NCI-H748 (cell line): Measurements from ENCODE around the gene S1PR2.
"Not testable (repeated sequence)": the region's sequence is repeated elsewhere in the genome, so short reads cannot be mapped to it uniquely, and the experiment has no call there.

Source experiments
- DNase-seq: peaks from one replicate; lab custom pipeline; 2025; ENCODE audit not compliant: unreplicated experiment; lab: John Stamatoyannopoulos, UW

The S1PR2 gene

GRCh38 chr19:10193790-10194499 is 37.2 kb downstream of the S1PR2 start:
- DNase-seq = peak; percentile 68

DNA sequence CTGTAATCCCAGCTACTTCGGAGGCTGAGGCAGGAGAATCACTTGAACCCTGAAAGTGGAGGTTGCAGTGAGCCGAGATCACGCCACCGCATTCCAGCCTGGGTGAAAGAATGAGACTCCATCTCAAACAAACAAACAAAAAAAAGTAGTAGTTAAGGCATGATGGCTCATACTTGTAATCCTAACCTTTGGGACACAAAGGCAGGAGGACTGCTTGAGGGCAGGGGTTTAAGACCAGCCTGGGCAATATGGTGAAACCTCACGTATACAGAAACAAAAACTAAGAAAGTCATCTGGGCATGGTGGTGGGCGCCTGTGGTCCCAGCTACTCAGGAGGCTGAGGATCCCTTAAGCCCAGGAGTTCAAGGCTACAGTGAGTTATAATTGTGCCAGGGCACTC is 38.2 kb downstream of the S1PR2 start:
- no peak for DNase-seq

DNA sequence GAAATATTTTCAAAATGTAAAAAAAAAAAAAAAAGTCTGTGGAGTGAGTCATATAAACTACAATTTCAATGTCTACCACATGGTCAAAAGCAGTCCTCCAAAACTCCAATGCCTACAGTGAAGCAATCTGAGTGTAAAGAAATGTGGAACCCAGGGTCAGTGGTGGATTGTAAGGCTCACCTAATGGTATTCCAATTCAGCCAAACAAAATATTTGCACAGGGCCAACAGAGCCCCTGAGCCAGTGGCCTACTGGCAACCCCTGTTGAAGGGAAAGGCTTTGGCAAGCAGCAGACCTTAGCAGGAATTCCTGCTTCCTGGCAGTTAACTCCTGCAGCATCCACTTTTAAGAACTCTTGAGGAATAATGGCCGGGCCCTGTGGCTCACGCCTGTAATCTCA is 39.8 kb downstream of the S1PR2 start:
- no peak for DNase-seq

DNA sequence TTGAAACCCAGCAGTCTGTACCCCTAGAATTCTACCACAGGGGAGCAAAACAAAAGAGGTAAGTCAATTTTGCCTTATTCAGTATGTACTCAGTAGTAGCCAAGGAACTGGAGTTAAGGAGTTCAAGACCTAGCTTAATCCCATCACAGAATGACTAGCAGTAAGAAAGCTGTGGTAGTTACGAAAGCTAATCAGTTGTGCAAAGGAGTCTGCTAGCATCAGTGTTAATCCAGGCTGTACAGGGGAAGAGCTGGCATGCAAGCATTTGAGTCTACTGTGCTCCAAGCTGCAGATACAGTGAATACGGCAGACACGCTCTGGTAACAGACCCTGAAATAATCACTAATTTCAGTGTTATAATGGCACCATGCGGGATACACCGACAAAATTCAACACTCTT is 41.1 kb downstream of the S1PR2 start:
- no peak for DNase-seq

- no peak for DNase-seq
These were observed 41.5 kb downstream of the S1PR2 start for GRCh38 chr19:10189616-10190015.

DNA sequence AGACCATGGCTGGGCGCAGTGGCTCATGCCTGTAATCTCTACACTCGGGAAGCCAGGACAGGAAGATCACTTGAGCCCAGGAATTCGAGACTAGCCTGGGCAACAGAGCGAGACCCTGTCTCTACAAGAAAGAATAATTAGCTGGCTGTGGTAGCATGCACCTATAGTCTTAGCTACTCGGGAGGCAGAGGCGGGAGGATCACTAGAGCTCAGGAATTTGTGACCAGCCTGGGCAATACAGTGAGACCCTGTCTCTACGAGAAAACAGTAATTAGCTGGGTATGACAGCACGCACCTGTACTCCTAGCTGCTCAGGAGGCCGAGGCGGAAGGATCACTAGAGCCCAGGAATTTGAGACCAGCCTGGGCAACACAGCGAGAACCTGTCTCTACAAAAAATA is 43.8 kb downstream of the S1PR2 start:
- no peak for DNase-seq

GRCh38 chr19:10184636-10185035 is 46.5 kb downstream of the S1PR2 start:
- DNase-seq = no peak

- DNase-seq = no peak
These were observed 47.2 kb downstream of the S1PR2 start for GRCh38 chr19:10183926-10184325.

- DNase-seq = no peak
These were observed 48.3 kb downstream of the S1PR2 start for GRCh38 chr19:10182847-10183246.

DNA sequence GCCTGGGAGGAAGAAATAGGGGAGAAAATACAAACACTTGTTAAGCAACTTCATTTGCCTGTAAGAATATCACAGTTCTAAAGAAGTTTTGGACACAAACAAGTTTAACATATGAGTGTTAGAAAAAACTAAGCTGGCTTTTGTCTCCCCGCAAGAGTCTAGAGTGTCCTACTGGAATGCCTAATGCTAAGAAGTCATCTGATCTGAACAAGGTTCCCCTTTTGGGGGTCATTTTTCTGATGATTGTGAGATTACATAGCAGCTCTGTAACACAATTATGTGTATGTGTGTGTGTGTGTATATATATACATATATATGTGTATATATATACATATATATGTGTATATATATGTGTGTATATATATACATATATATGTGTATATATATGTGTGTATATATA is 49.1 kb downstream of the S1PR2 start:
- DNase-seq = no peak

GRCh38 chr19:10180459-10180858 is 50.7 kb downstream of the S1PR2 start:
- DNase-seq = no peak

DNA sequence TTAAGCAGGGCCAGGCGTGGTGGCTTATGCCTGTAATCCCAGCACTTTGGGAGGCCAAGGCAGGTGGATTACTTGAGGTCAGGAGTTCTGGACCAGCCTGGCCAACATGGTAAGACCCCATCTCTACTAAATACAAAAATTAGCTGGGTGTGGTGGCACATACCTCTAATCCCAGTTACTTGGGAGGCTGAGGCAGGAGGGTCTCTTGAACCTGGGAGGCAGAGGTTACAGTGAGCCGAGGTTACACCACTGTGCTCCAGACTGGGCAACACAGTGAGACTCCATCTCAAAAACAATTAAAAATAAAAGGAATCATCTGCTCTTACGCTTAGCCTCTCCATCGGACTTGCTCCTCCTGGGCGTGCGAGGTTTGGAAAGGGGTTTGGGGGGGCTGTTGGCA is 51.1 kb downstream of the S1PR2 start:
- not testable (repeated sequence) for DNase-seq

- no peak for DNase-seq
These were observed 57.6 kb downstream of the S1PR2 start for GRCh38 chr19:10173527-10173926.
